HEK293 (cell line): ENCODE data around the gene FOXE3.

ENCODE experiments used
- CTCF ChIA-PET: fragments of 350-600 bp; formaldehyde crosslinking; extraction: SDS; loops from one replicate; lab custom pipeline; 2021; ENCODE audit warnings: antibody characterized with exemption; lab: Yijun Ruan, JAX
- POLR2A ChIA-PET: fragments of 300-600 bp; formaldehyde crosslinking; extraction: SDS; loops from one replicate; lab custom pipeline; 2020; ENCODE audit warnings: antibody characterized with exemption, inconsistent platforms; lab: Yijun Ruan, JAX
- H3K27ac ChIP-seq: fragments of 200-500 bp; sonication (Bioruptor generic); 2 replicates; pipeline ENCODE4 v1.5.1; 2014; ENCODE audit warnings: low read depth, low read length, control low read depth, inconsistent platforms; ENCODE audit errors: extremely low read depth
- H3K36me3 ChIP-seq, 2 experiments: fragments of 200-500 bp in 1 of 2; sonication (Bioruptor generic) in 1 of 2; 1 replicate in 1 of 2; 2 replicates in 1 of 2; pipeline ENCODE4 v1.5.1; 2014 to 2017; ENCODE audit warnings: inconsistent platforms in 2 of 2, low read length in 2 of 2; ENCODE audit not compliant: control insufficient read depth in 2 of 2, insufficient read depth in 1 of 2
- H3K4me1 ChIP-seq: fragments of 200-500 bp; sonication (Bioruptor generic); 2 replicates; pipeline ENCODE4 v1.5.1; 2014; ENCODE audit warnings: mild to moderate bottlenecking, low read length, inconsistent platforms; ENCODE audit not compliant: control insufficient read depth, insufficient read depth
- H3K4me3 ChIP-seq: 2 replicates; pipeline ENCODE4 v1.5.1; 2011; ENCODE audit warnings: low read depth, mild to moderate bottlenecking, control low read depth, low read length, moderate library complexity
- H3K9me3 ChIP-seq: fragments of 200-500 bp; sonication (Bioruptor generic); 2 replicates; pipeline ENCODE4 v1.5.1; 2014; ENCODE audit warnings: low read depth, low read length, inconsistent platforms; ENCODE audit not compliant: control insufficient read depth, insufficient read depth
- KLF1 ChIP-seq: fragments of 450-650 bp; formaldehyde crosslinking; IDR thresholded peaks from 2 replicates; pipeline ENCODE4 v1.5.1; 2016; ENCODE audit warnings: missing biosample characterization, missing genetic modification characterization
- KLF8 ChIP-seq: fragments of 450-650 bp; formaldehyde crosslinking; IDR thresholded peaks from 2 replicates; pipeline ENCODE4 v1.5.1; 2016; ENCODE audit warnings: missing biosample characterization, missing genetic modification characterization
- PRDM1 ChIP-seq: fragments of 450-650 bp; formaldehyde crosslinking; IDR thresholded peaks from 2 replicates; pipeline ENCODE4; 2016; ENCODE audit warnings: missing biosample characterization, missing genetic modification characterization
- SP7 ChIP-seq: fragments of 450-650 bp; formaldehyde crosslinking; IDR thresholded peaks from 2 replicates; pipeline ENCODE4 v1.5.1; 2016; ENCODE audit warnings: missing biosample characterization, missing genetic modification characterization
- ZBTB17 ChIP-seq: fragments of 450-650 bp; formaldehyde crosslinking; IDR thresholded peaks from 2 replicates; pipeline ENCODE4 v1.5.1; 2016; ENCODE audit warnings: missing biosample characterization, missing genetic modification characterization
- ZNF133 ChIP-seq: fragments of 450-650 bp; formaldehyde crosslinking; IDR thresholded peaks from 2 replicates; pipeline ENCODE4 v1.5.1; 2016; ENCODE audit warnings: missing biosample characterization, missing genetic modification characterization
- ZNF19 ChIP-seq: fragments of 450-650 bp; formaldehyde crosslinking; IDR thresholded peaks from 2 replicates; pipeline ENCODE4; 2016; ENCODE audit warnings: missing biosample characterization, missing genetic modification characterization, low read depth
- ZNF2 ChIP-seq: fragments of 450-650 bp; formaldehyde crosslinking; IDR thresholded peaks from 2 replicates; pipeline ENCODE4 v1.5.1; 2016; ENCODE audit warnings: missing biosample characterization, missing genetic modification characterization
- ZNF211 ChIP-seq: fragments of 450-650 bp; formaldehyde crosslinking; IDR thresholded peaks from 2 replicates; pipeline ENCODE4 v1.5.1; 2016; ENCODE audit warnings: low read depth, missing biosample characterization, missing genetic modification characterization
- ZNF366 ChIP-seq: fragments of 450-650 bp; formaldehyde crosslinking; conservative IDR thresholded peaks from 2 replicates; pipeline ENCODE4 v1.5.1; 2016; ENCODE audit warnings: missing biosample characterization, missing genetic modification characterization
- ZNF501 ChIP-seq: fragments of 450-650 bp; formaldehyde crosslinking; IDR thresholded peaks from 2 replicates; pipeline ENCODE4 v1.5.1; 2016; ENCODE audit warnings: missing biosample characterization, missing genetic modification characterization
- ZNF610 ChIP-seq: fragments of 450-650 bp; formaldehyde crosslinking; IDR thresholded peaks from 2 replicates; pipeline ENCODE4 v1.5.1; 2016; ENCODE audit warnings: missing biosample characterization, missing genetic modification characterization, borderline replicate concordance
- ZNF623 ChIP-seq: fragments of 450-650 bp; formaldehyde crosslinking; IDR thresholded peaks from 2 replicates; pipeline ENCODE4 v1.5.1; 2016; ENCODE audit warnings: missing biosample characterization, missing genetic modification characterization
- ZNF654 ChIP-seq: fragments of 450-650 bp; formaldehyde crosslinking; IDR thresholded peaks from 2 replicates; pipeline ENCODE4 v1.5.1; 2016; ENCODE audit warnings: low read depth, missing biosample characterization, missing genetic modification characterization
- ZNF701 ChIP-seq: fragments of 450-650 bp; formaldehyde crosslinking; IDR thresholded peaks from 2 replicates; pipeline ENCODE4 v1.5.1; 2016; ENCODE audit warnings: missing biosample characterization, missing genetic modification characterization
- ZNF791 ChIP-seq: fragments of 450-650 bp; formaldehyde crosslinking; IDR thresholded peaks from 2 replicates; pipeline ENCODE4 v1.5.1; 2016; ENCODE audit warnings: missing biosample characterization, missing genetic modification characterization
- ZSCAN30 ChIP-seq: fragments of 450-650 bp; IDR thresholded peaks from 2 replicates; pipeline ENCODE4 v1.5.1; 2018; ENCODE audit warnings: missing biosample characterization, mild to moderate bottlenecking, missing genetic modification characterization, moderate library complexity
- TF ChIP-seq, protein P1 (sequence below): fragments of 450-650 bp; formaldehyde crosslinking; IDR thresholded peaks from 2 replicates; pipeline ENCODE4 v1.5.1; 2016; ENCODE audit warnings: missing biosample characterization, missing genetic modification characterization
- TF ChIP-seq, protein P2 (sequence below): fragments of 450-650 bp; formaldehyde crosslinking; IDR thresholded peaks from 2 replicates; pipeline ENCODE4 v1.5.1; 2017; ENCODE audit warnings: missing biosample characterization, mild to moderate bottlenecking, missing genetic modification characterization, moderate library complexity
- TF ChIP-seq, protein P3 (sequence below): fragments of 450-650 bp; formaldehyde crosslinking; IDR thresholded peaks from 2 replicates; pipeline ENCODE4 v1.5.1; 2017; ENCODE audit warnings: missing biosample characterization, missing genetic modification characterization
- TF ChIP-seq, protein P4 (sequence below): fragments of 450-650 bp; formaldehyde crosslinking; IDR thresholded peaks from 2 replicates; pipeline ENCODE4 v1.5.1; 2016; ENCODE audit warnings: missing biosample characterization, missing genetic modification characterization
- TF ChIP-seq, protein P5 (sequence below): fragments of 450-650 bp; formaldehyde crosslinking; IDR thresholded peaks from 2 replicates; pipeline ENCODE4 v1.5.1; 2016; ENCODE audit warnings: missing biosample characterization, missing genetic modification characterization
- TF ChIP-seq, protein P6 (sequence below): fragments of 450-650 bp; formaldehyde crosslinking; IDR thresholded peaks from 2 replicates; pipeline ENCODE4 v1.5.1; 2016; ENCODE audit warnings: missing biosample characterization, missing genetic modification characterization

Gene FOXE3

DNA sequence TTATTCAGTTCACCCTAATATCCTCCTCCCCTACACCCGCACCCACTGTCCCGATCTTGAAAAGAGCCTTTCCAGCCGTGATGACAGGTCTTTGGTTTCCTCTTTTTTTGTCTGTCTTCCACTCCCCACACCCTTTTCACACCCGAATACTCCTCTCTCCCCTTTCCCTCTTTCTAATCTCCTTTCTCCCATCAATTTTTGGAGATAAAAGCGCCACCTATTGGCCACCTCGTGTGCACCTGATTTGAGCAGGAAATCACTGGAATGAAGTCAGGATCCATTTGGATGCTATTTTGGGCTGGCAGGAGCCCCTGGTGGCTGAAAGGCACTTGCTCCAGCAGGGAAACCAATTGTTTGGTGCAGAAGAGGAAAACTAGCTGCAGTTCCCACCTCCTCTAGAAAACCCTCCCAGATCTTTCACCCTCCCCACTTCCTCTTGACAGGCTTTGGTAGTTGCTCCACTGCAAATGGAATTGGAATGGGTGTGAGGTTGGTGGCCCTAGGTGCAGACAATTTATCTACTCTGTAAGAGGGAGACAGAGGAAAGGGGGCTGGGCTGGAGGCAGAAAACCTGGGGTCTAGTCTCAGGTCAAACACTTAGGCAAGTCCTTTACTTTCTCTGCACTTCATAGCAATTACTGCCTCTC is 8.4 kb downstream of the FOXE3 start:
- Histone ChIP-seq H3K36me3 (no peaks in the 10 kb centered on the region), H3K27ac (no peak overlapping the region), H3K9me3 (no peaks in the 10 kb centered on the region), H3K4me1 (no peaks in the 10 kb centered on the region), H3K4me3 (no peak overlapping the region)
- CTCF ChIA-PET = interaction anchor here (0.6 to 13.6 kb wide), 22 partner anchors 8 to 601 kb away, joined by 3 to 151 read pairs (median 4); partner anchors contain the start of gene FOXD2
- POLR2A ChIA-PET = no interaction called here
- TF ChIP-seq ZBTB17 (tag by site-specific recombination) (peak; percentile 88), ZNF366 (peak; percentile 83), ZNF701 (tag by site-specific recombination) (no peak), KLF8 (tag by site-specific recombination) (no peak), ZNF623 (tag by site-specific recombination) (no peak), ZNF501 (tag by site-specific recombination) (0 out of 2 replicates have a peak, but pooled peaks have one; percentile 45), ZNF19 (tag by site-specific recombination) (no peak), SP7 (tag by site-specific recombination) (peak; percentile 46; the same call in 1 of the 2 replicates), KLF1 (no peak), ZNF2 (tag by site-specific recombination) (peak; percentile 96), ZNF654 (tag by site-specific recombination) (peak; percentile 75), PRDM1 (tag by site-specific recombination) (peak; percentile 98), ZNF791 (tag by site-specific recombination) (no peak), ZNF610 (0 out of 2 replicates have a peak, but pooled peaks have one; percentile 32), ZSCAN30 (tag by site-specific recombination) (peak; percentile 72; the same call in 1 of the 2 replicates), ZNF133 (tag by site-specific recombination) (no peak), ZNF211 (no peak)
- TF ChIP-seq, protein P1, sequence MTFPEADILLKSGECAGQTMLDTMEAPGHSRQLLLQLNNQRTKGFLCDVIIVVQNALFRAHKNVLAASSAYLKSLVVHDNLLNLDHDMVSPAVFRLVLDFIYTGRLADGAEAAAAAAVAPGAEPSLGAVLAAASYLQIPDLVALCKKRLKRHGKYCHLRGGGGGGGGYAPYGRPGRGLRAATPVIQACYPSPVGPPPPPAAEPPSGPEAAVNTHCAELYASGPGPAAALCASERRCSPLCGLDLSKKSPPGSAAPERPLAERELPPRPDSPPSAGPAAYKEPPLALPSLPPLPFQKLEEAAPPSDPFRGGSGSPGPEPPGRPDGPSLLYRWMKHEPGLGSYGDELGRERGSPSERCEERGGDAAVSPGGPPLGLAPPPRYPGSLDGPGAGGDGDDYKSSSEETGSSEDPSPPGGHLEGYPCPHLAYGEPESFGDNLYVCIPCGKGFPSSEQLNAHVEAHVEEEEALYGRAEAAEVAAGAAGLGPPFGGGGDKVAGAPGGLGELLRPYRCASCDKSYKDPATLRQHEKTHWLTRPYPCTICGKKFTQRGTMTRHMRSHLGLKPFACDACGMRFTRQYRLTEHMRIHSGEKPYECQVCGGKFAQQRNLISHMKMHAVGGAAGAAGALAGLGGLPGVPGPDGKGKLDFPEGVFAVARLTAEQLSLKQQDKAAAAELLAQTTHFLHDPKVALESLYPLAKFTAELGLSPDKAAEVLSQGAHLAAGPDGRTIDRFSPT (tag by site-specific recombination) = no peak
- TF ChIP-seq, protein P2, sequence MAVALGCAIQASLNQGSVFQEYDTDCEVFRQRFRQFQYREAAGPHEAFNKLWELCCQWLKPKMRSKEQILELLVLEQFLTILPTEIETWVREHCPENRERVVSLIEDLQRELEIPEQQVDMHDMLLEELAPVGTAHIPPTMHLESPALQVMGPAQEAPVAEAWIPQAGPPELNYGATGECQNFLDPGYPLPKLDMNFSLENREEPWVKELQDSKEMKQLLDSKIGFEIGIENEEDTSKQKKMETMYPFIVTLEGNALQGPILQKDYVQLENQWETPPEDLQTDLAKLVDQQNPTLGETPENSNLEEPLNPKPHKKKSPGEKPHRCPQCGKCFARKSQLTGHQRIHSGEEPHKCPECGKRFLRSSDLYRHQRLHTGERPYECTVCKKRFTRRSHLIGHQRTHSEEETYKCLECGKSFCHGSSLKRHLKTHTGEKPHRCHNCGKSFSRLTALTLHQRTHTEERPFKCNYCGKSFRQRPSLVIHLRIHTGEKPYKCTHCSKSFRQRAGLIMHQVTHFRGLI (tag by site-specific recombination) = no peak
- TF ChIP-seq, protein P3, sequence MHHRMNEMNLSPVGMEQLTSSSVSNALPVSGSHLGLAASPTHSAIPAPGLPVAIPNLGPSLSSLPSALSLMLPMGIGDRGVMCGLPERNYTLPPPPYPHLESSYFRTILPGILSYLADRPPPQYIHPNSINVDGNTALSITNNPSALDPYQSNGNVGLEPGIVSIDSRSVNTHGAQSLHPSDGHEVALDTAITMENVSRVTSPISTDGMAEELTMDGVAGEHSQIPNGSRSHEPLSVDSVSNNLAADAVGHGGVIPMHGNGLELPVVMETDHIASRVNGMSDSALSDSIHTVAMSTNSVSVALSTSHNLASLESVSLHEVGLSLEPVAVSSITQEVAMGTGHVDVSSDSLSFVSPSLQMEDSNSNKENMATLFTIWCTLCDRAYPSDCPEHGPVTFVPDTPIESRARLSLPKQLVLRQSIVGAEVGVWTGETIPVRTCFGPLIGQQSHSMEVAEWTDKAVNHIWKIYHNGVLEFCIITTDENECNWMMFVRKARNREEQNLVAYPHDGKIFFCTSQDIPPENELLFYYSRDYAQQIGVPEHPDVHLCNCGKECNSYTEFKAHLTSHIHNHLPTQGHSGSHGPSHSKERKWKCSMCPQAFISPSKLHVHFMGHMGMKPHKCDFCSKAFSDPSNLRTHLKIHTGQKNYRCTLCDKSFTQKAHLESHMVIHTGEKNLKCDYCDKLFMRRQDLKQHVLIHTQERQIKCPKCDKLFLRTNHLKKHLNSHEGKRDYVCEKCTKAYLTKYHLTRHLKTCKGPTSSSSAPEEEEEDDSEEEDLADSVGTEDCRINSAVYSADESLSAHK (tag by site-specific recombination) = no peak
- TF ChIP-seq, protein P4, sequence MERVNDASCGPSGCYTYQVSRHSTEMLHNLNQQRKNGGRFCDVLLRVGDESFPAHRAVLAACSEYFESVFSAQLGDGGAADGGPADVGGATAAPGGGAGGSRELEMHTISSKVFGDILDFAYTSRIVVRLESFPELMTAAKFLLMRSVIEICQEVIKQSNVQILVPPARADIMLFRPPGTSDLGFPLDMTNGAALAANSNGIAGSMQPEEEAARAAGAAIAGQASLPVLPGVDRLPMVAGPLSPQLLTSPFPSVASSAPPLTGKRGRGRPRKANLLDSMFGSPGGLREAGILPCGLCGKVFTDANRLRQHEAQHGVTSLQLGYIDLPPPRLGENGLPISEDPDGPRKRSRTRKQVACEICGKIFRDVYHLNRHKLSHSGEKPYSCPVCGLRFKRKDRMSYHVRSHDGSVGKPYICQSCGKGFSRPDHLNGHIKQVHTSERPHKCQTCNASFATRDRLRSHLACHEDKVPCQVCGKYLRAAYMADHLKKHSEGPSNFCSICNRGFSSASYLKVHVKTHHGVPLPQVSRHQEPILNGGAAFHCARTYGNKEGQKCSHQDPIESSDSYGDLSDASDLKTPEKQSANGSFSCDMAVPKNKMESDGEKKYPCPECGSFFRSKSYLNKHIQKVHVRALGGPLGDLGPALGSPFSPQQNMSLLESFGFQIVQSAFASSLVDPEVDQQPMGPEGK (tag by site-specific recombination) = peak; percentile 39; the same call in 1 of the 2 replicates
- TF ChIP-seq, protein P5, sequence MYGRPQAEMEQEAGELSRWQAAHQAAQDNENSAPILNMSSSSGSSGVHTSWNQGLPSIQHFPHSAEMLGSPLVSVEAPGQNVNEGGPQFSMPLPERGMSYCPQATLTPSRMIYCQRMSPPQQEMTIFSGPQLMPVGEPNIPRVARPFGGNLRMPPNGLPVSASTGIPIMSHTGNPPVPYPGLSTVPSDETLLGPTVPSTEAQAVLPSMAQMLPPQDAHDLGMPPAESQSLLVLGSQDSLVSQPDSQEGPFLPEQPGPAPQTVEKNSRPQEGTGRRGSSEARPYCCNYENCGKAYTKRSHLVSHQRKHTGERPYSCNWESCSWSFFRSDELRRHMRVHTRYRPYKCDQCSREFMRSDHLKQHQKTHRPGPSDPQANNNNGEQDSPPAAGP (tag by site-specific recombination) = 0 out of 2 replicates have a peak, but pooled peaks have one; percentile 11
- TF ChIP-seq, protein P6, sequence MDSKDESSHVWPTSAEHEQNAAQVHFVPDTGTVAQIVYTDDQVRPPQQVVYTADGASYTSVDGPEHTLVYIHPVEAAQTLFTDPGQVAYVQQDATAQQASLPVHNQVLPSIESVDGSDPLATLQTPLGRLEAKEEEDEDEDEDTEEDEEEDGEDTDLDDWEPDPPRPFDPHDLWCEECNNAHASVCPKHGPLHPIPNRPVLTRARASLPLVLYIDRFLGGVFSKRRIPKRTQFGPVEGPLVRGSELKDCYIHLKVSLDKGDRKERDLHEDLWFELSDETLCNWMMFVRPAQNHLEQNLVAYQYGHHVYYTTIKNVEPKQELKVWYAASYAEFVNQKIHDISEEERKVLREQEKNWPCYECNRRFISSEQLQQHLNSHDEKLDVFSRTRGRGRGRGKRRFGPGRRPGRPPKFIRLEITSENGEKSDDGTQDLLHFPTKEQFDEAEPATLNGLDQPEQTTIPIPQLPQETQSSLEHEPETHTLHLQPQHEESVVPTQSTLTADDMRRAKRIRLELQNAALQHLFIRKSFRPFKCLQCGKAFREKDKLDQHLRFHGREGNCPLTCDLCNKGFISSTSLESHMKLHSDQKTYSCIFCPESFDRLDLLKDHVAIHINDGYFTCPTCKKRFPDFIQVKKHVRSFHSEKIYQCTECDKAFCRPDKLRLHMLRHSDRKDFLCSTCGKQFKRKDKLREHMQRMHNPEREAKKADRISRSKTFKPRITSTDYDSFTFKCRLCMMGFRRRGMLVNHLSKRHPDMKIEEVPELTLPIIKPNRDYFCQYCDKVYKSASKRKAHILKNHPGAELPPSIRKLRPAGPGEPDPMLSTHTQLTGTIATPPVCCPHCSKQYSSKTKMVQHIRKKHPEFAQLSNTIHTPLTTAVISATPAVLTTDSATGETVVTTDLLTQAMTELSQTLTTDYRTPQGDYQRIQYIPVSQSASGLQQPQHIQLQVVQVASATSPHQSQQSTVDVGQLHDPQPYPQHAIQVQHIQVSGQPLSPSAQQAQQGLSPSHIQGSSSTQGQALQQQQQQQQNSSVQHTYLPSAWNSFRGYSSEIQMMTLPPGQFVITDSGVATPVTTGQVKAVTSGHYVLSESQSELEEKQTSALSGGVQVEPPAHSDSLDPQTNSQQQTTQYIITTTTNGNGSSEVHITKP = peak; percentile 70; the same call in 1 of the 2 replicates
